ENCODE measurements around the gene KIAA0513. TPM values are rescaled to one million over a fixed set of nuclear protein-coding genes. Genes with fewer than 3 reads are reported as not detected.

Gene KIAA0513
- total and polyA plus RNA-seq, 2 donors (not counting 3 experiments of a cell fraction or from before 2014, with no cell fraction given) = 1.8 to 4.3 TPM

- Histone ChIP-seq H3K4me1 (ENCODE audit: control insufficient read depth, extremely low read depth, insufficient read depth, low read length) (peaks cover 12% of the 10 kb centered on the region), H3K27ac (ENCODE audit: insufficient read depth, low read depth, low read length) (no peak overlapping the region), H4K20me1 (replicated peaks; ENCODE audit: control insufficient read depth, extremely low read depth, insufficient read depth, low read length) (no peaks in the 10 kb centered on the region), H3K36me3 (ENCODE audit: control insufficient read depth in 2 of 2, extremely low read depth in 1 of 2, insufficient read depth in 2 of 2, low read length in 2 of 2) (no peaks in the 10 kb centered on the region), H3K27me3 (ENCODE audit: control insufficient read depth in 2 of 2, insufficient read depth in 2 of 2, low read length in 2 of 2) (no peaks in the 10 kb centered on the region), H3K4me3 (replicated peaks in 1 of 3; ENCODE audit: insufficient read depth in 1 of 3, low read depth in 1 of 3, low read length in 3 of 3) (no peak overlapping the region), H3K9me3 (replicated peaks; ENCODE audit: control insufficient read depth, insufficient read depth, low read length) (no peaks in the 10 kb centered on the region), H3K9ac (replicated peaks; ENCODE audit: extremely low read depth, insufficient read depth, low read length) (no peak overlapping the region), H2AFZ (ENCODE audit: low read depth, low read length) (no peak overlapping the region), H3K9me1 (replicated peaks; ENCODE audit: control insufficient read depth, extremely low read depth, insufficient read depth, low read length) (no peaks in the 10 kb centered on the region), H3K4me2 (ENCODE audit: insufficient read depth, low read length) (no peak overlapping the region), H3K79me2 (ENCODE audit: control insufficient read depth, insufficient read depth, low read length) (peaks cover 82% of the 10 kb centered on the region)
- dilution Hi-C loops (cut with MboI; ENCODE audit: extremely low pct_ligation_motif_present, low sequenced_read_pairs) (no loop called here), intact Hi-C loops (cut with micrococcal nuclease) (no loop called here)
- FAIRE-seq (no peak), DNase-seq (ENCODE audit: low read depth, low spot score) (no peak)
- CTCF ChIA-PET = interaction anchor here (1.1 kb wide), 1 partner anchor 9 kb away, joined by 3 read pairs; no protein-coding TSS in a partner anchor
- no TSS peak for BruUV-seq (replicated peaks)
- POLR2A ChIA-PET = no interaction called here
- TF ChIP-seq MYC (IDR thresholded peaks at IDR 0.05; ENCODE audit: low read depth, low read length) (no peak), POLR2AphosphoS5 (IDR thresholded peaks at IDR 0.05; ENCODE audit: insufficient read depth, low read depth, low read length) (no peak), CTCF (IDR thresholded peaks at IDR 0.05; ENCODE audit: extremely low read depth in 1 of 2, insufficient read depth in 1 of 2, low read depth in 1 of 2, low read length in 2 of 2) (no peak), JUN (IDR thresholded peaks at IDR 0.05; ENCODE audit: borderline replicate concordance, insufficient read depth, insufficient read length, low read depth) (no peak), FOS (IDR thresholded peaks at IDR 0.05; ENCODE audit: borderline replicate concordance, insufficient read depth, low read length) (no peak), GATA2 (IDR thresholded peaks at IDR 0.05; ENCODE audit: insufficient read depth, insufficient read length, low read depth, low read length) (no peak), POLR2A (IDR thresholded peaks at IDR 0.05; ENCODE audit: low read depth, low read length) (no peak)
- TF ChIP-seq, protein P1, sequence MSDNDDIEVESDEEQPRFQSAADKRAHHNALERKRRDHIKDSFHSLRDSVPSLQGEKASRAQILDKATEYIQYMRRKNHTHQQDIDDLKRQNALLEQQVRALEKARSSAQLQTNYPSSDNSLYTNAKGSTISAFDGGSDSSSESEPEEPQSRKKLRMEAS (IDR thresholded peaks at IDR 0.05; ENCODE audit: insufficient read depth, insufficient read length) = no peak
These were observed 24.5 kb upstream of the KIAA0513 start for GRCh38 chr16:85003076-85003475.

Measured in endothelial cell of umbilical vein (primary cell).